GM12892 (cell line): ENCODE results near the gene LRRC15.

ENCODE experiments used
- POLR2A ChIP-seq: IDR thresholded peaks from 2 replicates; pipeline ENCODE4 v1.6.1; 2011; ENCODE audit warnings: low read depth, low read length, control low read depth
- POLR2AphosphoS5 ChIP-seq: IDR thresholded peaks from 2 replicates; pipeline ENCODE4 v1.6.1; 2011; ENCODE audit warnings: low read depth, low read length, control low read depth
- TAF1 ChIP-seq: IDR thresholded peaks from 2 replicates; pipeline ENCODE4 v1.6.1; 2011; ENCODE audit warnings: low read depth, mild to moderate bottlenecking, control low read depth, low read length, borderline replicate concordance

DNA sequence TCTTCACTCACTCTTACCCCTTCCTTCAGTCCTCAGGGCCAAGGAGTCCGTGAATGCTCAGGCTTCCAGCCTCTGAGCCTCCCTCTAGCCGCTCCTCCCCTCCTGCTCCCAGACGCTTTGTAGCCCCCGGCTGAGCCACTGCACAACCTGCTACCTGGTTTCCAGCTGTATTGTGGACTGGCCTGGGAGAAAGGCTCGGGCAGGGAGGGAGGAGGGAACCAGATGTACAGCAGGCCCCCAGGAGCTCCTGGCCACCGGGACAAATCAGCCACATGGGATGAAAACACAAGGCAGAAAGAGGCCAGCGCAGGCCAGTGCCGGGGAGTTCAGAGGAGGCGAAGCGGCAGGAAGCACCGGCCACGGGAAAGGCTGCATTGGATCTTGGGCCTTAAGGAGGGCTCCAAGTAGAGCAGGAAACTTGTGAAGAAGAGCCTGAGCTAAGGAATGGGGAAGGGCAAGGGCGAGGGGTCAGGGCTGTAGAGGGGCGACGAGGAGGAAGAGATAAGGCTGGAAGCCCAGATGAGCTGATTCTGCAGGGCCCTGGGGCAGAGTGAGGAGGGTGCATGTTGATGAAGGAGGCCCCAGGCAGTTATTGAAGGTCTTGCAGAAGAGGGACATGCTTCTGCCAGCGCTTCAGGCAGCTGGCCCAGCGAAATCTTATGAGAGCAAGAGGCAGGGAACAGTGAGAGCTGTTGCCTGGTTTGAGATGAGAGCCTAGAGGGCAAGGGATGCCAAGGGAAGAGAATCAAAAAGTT is 32.8 kb downstream of the LRRC15 start:
- TF ChIP-seq POLR2AphosphoS5: no peak
- no peak for TF ChIP-seq POLR2A
- no peak for TF ChIP-seq TAF1
